ENCODE results near the gene ZNF548. TPM values are rescaled to one million over a fixed set of nuclear protein-coding genes. Genes with fewer than 3 reads are reported as not detected.

Gene ZNF548
- total and polyA plus RNA-seq, 8 donors: 3.5 to 8.7 (median 4.8) TPM

- no peaks in the 10 kb centered on the region for H3K27me3 ChIP-seq
- no peak for TF ChIP-seq CTCF (IDR thresholded peaks at IDR 0.05)
- ATAC-seq (peak; percentile 100), DNase-seq (peak; percentile 89 to 97 (median 91)), FAIRE-seq (peak; percentile 92)
- H3K9me3 ChIP-seq: no peaks in the 10 kb centered on the region
- intact Hi-C loops (cut with DNase I): no loop called here
- H3K4me1 ChIP-seq: peaks cover 0 to 7% (median 5%) of the 10 kb centered on the region in 3 donors
- peak within 1 kb of the TSS; percentile 10 to 47 (median 32) for H3K27ac ChIP-seq
- WGBS, 2 donors: 0 to 1% methylated on average over 55 of the region's 55 CpGs
- H3K4me3 ChIP-seq: peak within 1 kb of the TSS; percentile 45 to 97 (median 89)
- peaks cover 0 to 8% (median 0%) of the 10 kb centered on the region in 3 donors for H3K36me3 ChIP-seq
Measured at GRCh38 chr19:57410877-57411671, 21.4 kb downstream of the ZNF548 start, which contains the start of gene ZNF17. TSS of gene ZNF17 (plus strand) at chr19:57411161. CDS start at chr19:57413616, 2,455 bp downstream.

- peaks cover 0 to 35% (median 6%) of the 10 kb centered on the region in 3 donors for H3K36me3 ChIP-seq
- no peak for ATAC-seq
- TF ChIP-seq CTCF (IDR thresholded peaks at IDR 0.05): no peak
- H3K27me3 ChIP-seq: no peaks in the 10 kb centered on the region
- no peak for DNase-seq
- no peak overlapping the region for H3K27ac ChIP-seq
- intact Hi-C loops (cut with DNase I): no loop called here
- H3K9me3 ChIP-seq: peaks cover 0 to 5% (median 0%) of the 10 kb centered on the region in 4 donors
- H3K4me1 ChIP-seq: no peaks in the 10 kb centered on the region
- no peak overlapping the region for H3K4me3 ChIP-seq
- WGBS, 2 donors: 98% methylated on average over 4 of the region's 4 CpGs
- FAIRE-seq: no peak
Measured at GRCh38 chr19:57419439-57419838, 29.8 kb downstream of the ZNF548 start.

- Histone ChIP-seq H3K4me3 (no peak overlapping the region), H3K36me3 (peaks cover 0 to 35% (median 6%) of the 10 kb centered on the region in 3 donors), H3K27ac (no peak overlapping the region), H3K27me3 (no peaks in the 10 kb centered on the region), H3K4me1 (no peaks in the 10 kb centered on the region), H3K9me3 (peaks cover 0 to 5% (median 0%) of the 10 kb centered on the region in 4 donors)
- FAIRE-seq (no peak), ATAC-seq (no peak), DNase-seq (no peak)
- 95 to 100% methylated on average over 3 of the region's 3 CpGs for WGBS, 2 donors
- intact Hi-C loops (cut with DNase I): no loop called here
- TF ChIP-seq CTCF (IDR thresholded peaks at IDR 0.05): no peak
Measured at GRCh38 chr19:57421037-57421436, 31.4 kb downstream of the ZNF548 start.

GRCh38 chr19:57434386-57435061 is 44.9 kb downstream of the ZNF548 start:
- no peaks in the 10 kb centered on the region for H3K27me3 ChIP-seq
- no peaks in the 10 kb centered on the region for H3K9me3 ChIP-seq
- TF ChIP-seq CTCF (IDR thresholded peaks at IDR 0.05): no peak
- peak overlapping the region; percentile 60 to 94 (median 68) for H3K4me3 ChIP-seq
- H3K36me3 ChIP-seq: no peaks in the 10 kb centered on the region
- DNase-seq (no peak), ATAC-seq (peak; percentile 5 to 22 (median 8)), FAIRE-seq (no peak)
- intact Hi-C loops (cut with DNase I): no loop called here
- H3K4me1 ChIP-seq: peaks cover 0 to 4% (median 0%) of the 10 kb centered on the region in 3 donors
- no peak overlapping the region for H3K27ac ChIP-seq
- 24% methylated on average over 15 of the region's 15 CpGs for WGBS, 2 donors
